Panc1 (cell line): ENCODE results near the gene YIPF1. TPM values are rescaled to one million over a fixed set of nuclear protein-coding genes. Genes with fewer than 3 reads are reported as not detected.

Experiments
- ATAC-seq: fragments of 200-7000 bp; cut with Tn5 transposase; 2 replicates; pipeline ENCODE4 v1.9.1; 2020; ENCODE audit warnings: mild to moderate bottlenecking, moderate library complexity
- BruUV-seq: library from RNA; stranded (reverse); fragments of 400-500 nt; replicated peaks from 2 replicates; lab custom pipeline; 2021; lab: Mats Ljungman, UMichigan
- CTCF ChIA-PET: fragments of 300-600 bp; sonication (Branson Sonifier 250); formaldehyde crosslinking; loops from one replicate; lab custom pipeline; 2022; ENCODE audit warnings: antibody characterized with exemption; lab: Charles Lee
- POLR2A ChIA-PET: fragments of 300-600 bp; sonication (Branson Sonifier 250); formaldehyde crosslinking; loops from one replicate; lab custom pipeline; 2022; ENCODE audit warnings: antibody characterized with exemption; lab: Charles Lee
- DNase-seq: peaks from one replicate; pipeline ENCODE4 v3.0.0-alpha.2; 2010; ENCODE audit warnings: low read depth, low spot score
- H3K27ac ChIP-seq: 2 replicates; pipeline ENCODE4 v1.5.1; 2011; ENCODE audit warnings: mild to moderate bottlenecking, low read length, inconsistent platforms
- H3K27me3 ChIP-seq: fragments of 200-500 bp; sonication (Bioruptor generic); 2 replicates; pipeline ENCODE4 v1.6.0; 2014; ENCODE audit warnings: low read length, inconsistent platforms; ENCODE audit not compliant: control insufficient read depth, insufficient read depth
- H3K36me3 ChIP-seq: fragments of 200-500 bp; sonication (Bioruptor generic); 2 replicates; pipeline ENCODE4 v1.5.1; 2014; ENCODE audit warnings: inconsistent platforms, mild to moderate bottlenecking, low read length, moderate library complexity; ENCODE audit not compliant: control insufficient read depth, insufficient read depth
- H3K4me1 ChIP-seq: 2 replicates; pipeline ENCODE4 v1.5.1; 2011; ENCODE audit warnings: inconsistent platforms, mild to moderate bottlenecking, low read length, moderate library complexity; ENCODE audit not compliant: control insufficient read depth, insufficient read depth
- H3K4me3 ChIP-seq, 2 experiments: 2 replicates each; pipeline ENCODE4 v1.5.1; 2011 to 2012; ENCODE audit warnings: low read depth in 2 of 2, low read length in 2 of 2, mild to moderate bottlenecking in 2 of 2, inconsistent platforms in 1 of 2, moderate library complexity in 1 of 2
- H3K9me3 ChIP-seq: fragments of 200-500 bp; sonication (Bioruptor generic); 2 replicates; pipeline ENCODE4 v1.5.1; 2014; ENCODE audit warnings: low read depth, mild to moderate bottlenecking, inconsistent platforms, low read length, moderate library complexity; ENCODE audit not compliant: control insufficient read depth, insufficient read depth
- CTCF ChIP-seq: fragments of 450-650 bp; IDR thresholded peaks from 2 replicates; pipeline ENCODE4 v1.5.1; 2017; ENCODE audit warnings: mild to moderate bottlenecking
- POLR2AphosphoS5 ChIP-seq: IDR thresholded peaks from 2 replicates; pipeline ENCODE4 v1.6.1; 2012; ENCODE audit warnings: mild to moderate bottlenecking, low read depth, low read length, moderate library complexity
- REST ChIP-seq, 2 experiments: IDR thresholded peaks; 2 replicates each; pipeline ENCODE4 v1.6.1; 2011 to 2012; ENCODE audit warnings: low read depth in 2 of 2, control low read depth in 1 of 2, low read length in 1 of 2, mild to moderate bottlenecking in 1 of 2, moderate library complexity in 1 of 2; ENCODE audit not compliant: insufficient read depth in 1 of 2
- SIN3A ChIP-seq: IDR thresholded peaks from 2 replicates; pipeline ENCODE4 v1.6.1; 2012; ENCODE audit warnings: low read depth, mild to moderate bottlenecking, low read length, moderate library complexity, borderline replicate concordance; ENCODE audit not compliant: insufficient read depth
- TCF7L2 ChIP-seq: IDR thresholded peaks from 2 replicates; pipeline ENCODE4 v1.6.1; 2011; ENCODE audit warnings: mild to moderate bottlenecking, low read depth, low read length, inconsistent platforms
- in situ Hi-C: cut with HindIII; loops from 2 replicates; pipeline ENCODE4 v1.10.0; 2016; ENCODE audit warnings: low sequenced_read_pairs, low pct_unique_long_range_greater_than_20kb
- intact Hi-C: fragments of 100-400 bp; cut with micrococcal nuclease; formaldehyde crosslinking; loops from one replicate; pipeline ENCODE4 v1.10.0; 2022; ENCODE audit not compliant: unreplicated experiment
- total RNA-seq: library from RNA; stranded (reverse); gene quantifications from one replicate; pipeline ENCODE4 v1.2.1, GENCODE V29; 2021; ENCODE audit not compliant: unreplicated experiment

The YIPF1 gene
- total RNA-seq, 1 experiment from 2014 or later = 21.4 TPM

GRCh38 chr1:53869454-53870117, 20.0 kb downstream of the YIPF1 start:
- TF ChIP-seq TCF7L2 (no peak), CTCF (no peak), SIN3A (no peak), POLR2AphosphoS5 (no peak), REST (IDR thresholded peaks at IDR 0.05; ENCODE audit: insufficient read depth in 1 of 2, low read depth in 2 of 2, low read length in 1 of 2) (no peak)
- Histone ChIP-seq H3K27me3 (no peaks in the 10 kb centered on the region), H3K4me1 (no peaks in the 10 kb centered on the region), H3K36me3 (no peaks in the 10 kb centered on the region; the same call in 1 of the 2 replicates), H3K4me3 (no peak overlapping the region), H3K27ac (no peak overlapping the region), H3K9me3 (no peaks in the 10 kb centered on the region)
- intact Hi-C loops = no loop called here
- ATAC-seq (no peak), DNase-seq (no peak)
- BruUV-seq = no TSS peak
- in situ Hi-C loops = no loop called here
- ChIA-PET POLR2A (interaction anchor here (0.5 to 0.6 kb wide), 2 partner anchors 56 to 68 kb away, joined by 3 to 7 read pairs; no protein-coding TSS in a partner anchor), CTCF (interaction anchor here (0.6 to 1.7 kb wide), 2 partner anchors 9 to 925 kb away, joined by 4 read pairs; no protein-coding TSS in a partner anchor)

GRCh38 chr1:53868565-53868964, 21.0 kb downstream of the YIPF1 start:
- H3K4me3 ChIP-seq = no peak overlapping the region
- POLR2A ChIA-PET = no interaction called here
- H3K9me3 ChIP-seq = no peaks in the 10 kb centered on the region
- ATAC-seq (no peak), DNase-seq (no peak)
- H3K27ac ChIP-seq = no peak overlapping the region
- intact Hi-C loops (no loop called here), in situ Hi-C loops (no loop called here)
- no peaks in the 10 kb centered on the region for H3K4me1 ChIP-seq
- TF ChIP-seq REST (IDR thresholded peaks at IDR 0.05; ENCODE audit: insufficient read depth in 1 of 2, low read depth in 2 of 2, low read length in 1 of 2) (no peak), POLR2AphosphoS5 (no peak), TCF7L2 (no peak), SIN3A (no peak)
- H3K36me3 ChIP-seq = no peaks in the 10 kb centered on the region; the same call in 1 of the 2 replicates
- no peaks in the 10 kb centered on the region for H3K27me3 ChIP-seq
- CTCF ChIA-PET = no interaction called here
- no TSS peak for BruUV-seq
